Hematopoietic multipotent progenitor cell treated with erythropoietin and hydrocortisone succinate and interleukin-3 and kit ligand, for 15 days (in vitro differentiated cells): ENCODE measurements around the gene PACRG.
A peak's percentile ranks its signal among the peaks of the same experiment; 100 is the strongest.

ENCODE experiments used
- DNase-seq: peaks from one replicate; pipeline ENCODE4 v3.0.0-alpha.2; 2015; ENCODE audit warnings: low spot score

Gene PACRG

DNA sequence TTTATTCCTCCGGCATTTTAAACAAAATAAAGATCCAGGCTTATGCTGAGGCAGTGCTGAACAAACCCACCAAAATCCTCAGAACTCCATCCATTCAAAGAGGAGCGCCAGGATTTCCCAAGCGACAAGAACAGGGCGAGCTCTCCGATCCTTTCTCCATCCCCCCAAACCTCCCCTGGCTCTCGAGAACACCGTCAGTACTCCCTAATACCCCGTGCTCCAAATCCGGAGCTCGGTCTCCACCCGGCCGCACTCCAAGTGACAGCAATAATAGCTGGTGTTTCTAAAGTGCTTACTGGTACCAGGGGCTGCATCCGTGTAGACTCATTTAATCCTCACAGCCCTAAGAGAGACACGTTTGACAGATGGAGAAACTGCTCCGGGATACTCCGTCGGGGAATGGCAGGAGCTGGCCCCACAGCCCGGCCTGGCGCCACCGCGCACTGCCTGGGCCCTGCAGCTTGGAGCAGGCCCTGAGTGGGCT is 409.7 kb downstream of the PACRG start:
- DNase-seq, result no peak

DNA sequence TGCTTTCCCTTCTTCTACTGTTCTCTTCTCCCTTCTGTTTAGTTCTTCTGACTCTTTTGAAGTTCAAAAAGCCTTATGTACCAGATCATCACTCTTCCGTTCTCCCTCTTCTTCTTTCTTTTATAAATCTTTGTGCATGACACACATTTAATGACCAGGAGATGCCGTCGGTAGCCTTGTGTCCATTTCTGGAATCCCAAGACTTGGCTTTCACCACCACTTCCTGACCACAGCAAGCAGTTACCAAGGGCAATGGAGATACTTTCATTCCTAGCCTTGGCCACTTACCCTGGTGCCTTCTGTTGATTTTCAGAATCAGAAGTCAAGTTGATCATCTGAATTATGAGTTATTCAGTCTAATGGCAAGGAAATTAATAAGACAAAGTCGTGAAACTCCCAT is 418.3 kb downstream of the PACRG start:
- no peak for DNase-seq

DNA sequence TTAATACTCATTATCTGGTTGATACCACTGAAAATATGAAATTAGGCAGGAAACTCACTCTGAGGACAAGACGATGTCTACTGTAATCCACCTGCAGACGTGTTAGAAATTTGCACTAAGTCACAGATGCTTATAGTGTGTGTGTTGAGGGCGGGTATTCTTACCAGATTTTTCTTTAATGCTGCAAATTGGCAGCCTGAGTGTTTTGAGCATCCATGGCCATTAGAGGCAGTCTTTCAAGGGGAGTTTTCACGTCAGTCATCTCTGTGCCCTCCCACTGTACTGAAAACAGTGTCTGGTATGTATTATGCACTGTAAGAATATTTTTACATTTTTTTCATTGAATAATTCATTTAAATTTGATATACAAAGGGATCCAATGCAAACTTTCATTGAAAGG is 420.2 kb downstream of the PACRG start:
- no peak for DNase-seq

DNA sequence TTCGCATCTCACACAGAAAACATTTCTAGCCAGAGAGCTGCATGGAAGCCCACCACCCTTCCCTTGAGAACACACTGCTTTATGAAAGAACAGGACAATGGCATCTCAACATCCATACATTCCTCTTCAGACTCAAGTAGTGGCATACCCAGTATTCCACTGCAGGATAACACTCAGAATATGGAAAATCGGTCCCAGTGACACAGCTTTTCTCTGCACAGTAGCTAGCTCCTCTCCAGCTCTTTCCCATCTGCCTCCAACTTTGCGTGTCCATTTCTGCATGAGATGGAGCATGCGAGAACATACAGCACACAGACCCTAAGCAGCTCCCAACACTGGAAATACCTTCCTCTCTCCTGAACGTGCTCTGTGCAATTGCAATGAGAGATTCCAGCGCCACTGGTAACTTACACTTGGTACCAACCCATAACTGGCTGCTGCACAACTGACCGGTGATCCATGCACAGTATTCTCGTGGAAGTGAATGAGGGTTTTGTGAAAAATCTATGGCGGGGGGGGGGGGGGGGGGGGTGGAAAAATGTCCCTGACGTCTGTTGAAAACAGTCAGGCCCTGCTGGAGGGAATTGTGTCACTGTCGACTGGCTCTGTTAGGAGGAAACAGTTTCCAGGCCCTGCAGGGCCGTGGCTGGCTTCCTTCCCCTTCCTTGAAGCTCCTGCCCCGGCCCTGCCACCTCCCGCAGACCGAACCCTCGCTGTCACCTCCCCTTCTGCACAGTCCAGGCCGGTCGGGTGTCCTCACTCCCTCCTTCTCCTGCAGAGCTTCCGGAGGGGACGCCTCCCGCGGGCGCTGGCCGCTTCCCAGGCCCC is 420.9 kb downstream of the PACRG start:
- DNase-seq, result no peak

DNA sequence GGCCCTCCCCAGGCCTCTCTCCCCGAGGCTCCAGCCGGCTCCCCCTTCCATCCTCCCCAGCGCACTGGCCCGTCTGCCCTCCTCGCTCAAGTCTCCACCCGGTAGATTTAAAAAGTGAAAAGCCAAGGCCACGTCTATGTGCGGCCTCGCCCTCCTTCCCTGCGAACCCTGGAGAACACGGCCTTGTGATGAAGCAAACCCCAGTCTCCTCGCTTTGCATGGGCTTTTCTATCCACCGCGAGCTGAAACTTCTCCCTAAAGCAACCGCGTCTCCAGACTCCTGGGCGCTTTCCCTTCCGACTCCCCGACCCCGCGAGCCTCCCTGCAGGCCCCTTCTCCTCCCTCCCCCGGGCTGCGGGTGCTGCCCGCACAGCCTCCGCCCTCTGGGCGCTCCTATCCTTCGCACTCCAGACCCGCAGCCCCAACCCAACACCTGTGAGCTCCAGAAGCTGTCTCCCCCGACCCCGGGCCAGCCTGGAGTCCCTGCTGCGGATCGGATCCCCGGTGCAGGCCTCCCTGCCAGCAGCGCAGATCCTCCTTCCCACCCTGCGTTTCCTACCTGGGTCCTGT is 421.6 kb downstream of the PACRG start:
- no peak for DNase-seq

DNA sequence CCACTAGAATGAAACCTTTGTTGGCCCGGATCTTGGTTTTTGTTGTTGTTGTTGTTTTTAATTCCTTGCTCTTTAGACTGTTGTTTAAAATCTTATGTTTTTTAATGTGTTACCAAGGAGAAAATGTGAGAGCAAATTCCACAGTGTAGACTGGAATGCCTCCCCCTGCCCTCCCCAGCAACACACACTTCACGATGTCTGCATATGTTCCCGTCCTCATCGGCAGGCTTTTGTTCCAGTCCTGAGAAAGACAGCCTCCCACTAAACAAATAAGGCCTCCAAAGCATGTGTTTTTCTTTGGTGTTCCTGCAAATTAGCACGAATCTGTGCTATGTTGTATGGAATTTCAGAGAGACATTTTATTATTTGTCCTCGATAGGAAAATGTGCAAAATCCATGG is 423.4 kb downstream of the PACRG start:
- no peak for DNase-seq

DNA sequence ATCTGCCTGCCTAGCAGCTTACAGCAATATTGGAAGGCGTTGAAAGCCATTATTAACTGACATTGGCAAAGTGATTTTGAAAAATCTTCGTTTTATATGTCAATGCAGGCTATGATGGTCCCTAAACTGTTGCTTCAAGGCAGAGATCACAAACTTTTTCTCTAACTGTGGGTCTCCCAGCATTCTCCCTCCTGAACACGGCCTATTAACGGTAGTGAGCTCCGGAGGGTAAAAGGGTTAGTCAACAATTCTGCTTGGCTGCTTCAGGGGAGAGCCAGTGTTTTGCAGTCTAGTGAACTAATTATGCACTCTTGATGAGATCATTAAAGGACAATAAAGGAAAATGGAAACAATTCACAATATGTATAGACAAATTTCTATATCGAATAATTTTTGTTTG is 424.9 kb downstream of the PACRG start:
- no peak for DNase-seq

DNA sequence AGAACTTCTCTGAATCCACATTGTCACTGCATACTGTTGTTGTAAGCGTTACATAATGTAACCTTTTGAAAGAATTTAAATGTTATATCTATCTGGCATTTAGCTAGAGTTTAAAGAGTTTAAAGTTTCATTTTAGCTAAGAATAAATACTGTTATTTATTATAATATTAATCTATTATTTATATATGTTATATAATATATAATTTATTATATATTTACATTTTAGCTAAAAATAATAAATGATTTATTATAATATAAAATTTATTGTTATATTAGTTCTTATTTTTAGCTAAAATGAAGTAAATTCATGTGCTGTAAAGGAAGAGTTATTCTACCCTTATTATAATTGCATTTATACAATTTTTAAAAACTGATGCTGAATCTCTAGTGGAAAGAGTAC is 431.3 kb downstream of the PACRG start:
- no peak for DNase-seq

DNA sequence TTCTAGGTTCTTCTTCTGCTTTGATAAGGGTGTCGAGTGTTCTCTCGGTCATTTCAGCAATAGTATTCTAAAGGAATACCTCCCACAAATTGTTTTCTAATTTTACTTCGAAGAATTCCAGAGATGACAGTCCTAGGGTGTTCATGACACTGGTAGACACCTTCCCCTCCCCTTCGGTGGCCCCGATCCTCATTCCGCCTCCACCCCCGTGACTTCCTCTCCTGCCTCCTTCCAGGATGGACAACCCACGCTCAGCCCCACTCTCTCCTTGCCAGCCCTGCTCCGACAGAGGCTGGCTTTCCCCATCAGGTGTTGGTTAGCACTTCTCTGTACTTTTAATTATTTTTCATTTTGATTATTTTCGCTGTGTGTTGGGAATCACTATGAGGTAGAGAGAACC is 431.9 kb downstream of the PACRG start:
- DNase-seq, result no peak

DNA sequence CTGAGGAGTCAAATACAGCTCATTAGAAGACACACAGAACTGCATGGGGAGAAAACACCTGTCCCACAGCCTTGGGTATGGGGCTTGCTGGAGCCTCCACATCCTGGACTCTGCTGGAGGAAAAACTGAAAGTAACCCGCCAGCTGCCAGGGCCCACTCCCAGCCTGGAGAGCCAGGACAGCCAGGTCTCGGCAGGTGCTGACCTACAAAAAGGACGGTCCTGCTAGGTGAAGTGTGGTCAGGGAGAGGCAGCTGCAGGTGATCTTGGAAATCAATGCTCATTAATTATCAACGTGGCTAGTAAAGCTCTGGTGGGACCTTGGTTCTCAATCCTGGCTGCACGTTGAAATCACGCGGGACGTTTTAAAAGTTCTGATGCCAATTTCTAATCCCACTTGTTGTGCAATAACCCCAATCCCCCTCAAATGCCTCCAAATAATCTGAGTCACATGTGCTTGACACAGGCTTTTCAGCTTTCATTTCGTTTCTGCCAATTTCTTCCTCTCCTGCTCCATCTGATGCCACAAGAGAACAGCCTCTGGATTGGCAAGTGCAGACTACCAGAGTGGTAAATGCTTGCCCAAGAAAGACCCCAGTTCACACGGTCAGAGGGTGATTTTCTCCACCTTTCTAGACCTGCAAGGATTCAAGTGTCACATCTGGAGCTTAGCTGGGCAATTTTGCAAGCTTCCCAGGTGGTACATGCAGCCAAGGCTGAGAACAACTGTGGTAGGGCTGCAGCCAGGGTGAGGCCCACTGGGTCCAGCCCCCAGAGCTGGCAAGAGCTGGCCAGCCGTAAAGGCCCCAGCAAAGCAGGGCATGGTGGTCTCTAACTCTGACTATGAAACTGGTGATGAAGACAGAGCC is 434.5 kb downstream of the PACRG start:
- no peak for DNase-seq

DNA sequence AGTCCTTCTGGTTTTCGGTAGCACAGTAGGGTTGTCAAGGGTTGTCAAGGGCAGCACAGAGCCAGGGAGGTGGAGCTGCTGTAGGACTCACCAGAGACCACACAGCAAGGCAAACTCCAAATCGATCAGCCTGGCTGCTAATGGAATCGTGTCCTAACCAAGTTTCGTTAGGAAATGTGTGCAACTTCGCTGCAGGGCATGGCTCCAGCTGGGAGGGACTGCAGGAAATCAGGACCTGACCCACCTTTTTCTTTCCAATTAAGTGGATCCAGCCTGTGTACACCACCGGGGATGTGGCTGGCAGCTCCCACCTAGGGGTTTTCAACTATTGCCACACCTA is 435.1 kb downstream of the PACRG start:
- DNase-seq, result no peak

DNA sequence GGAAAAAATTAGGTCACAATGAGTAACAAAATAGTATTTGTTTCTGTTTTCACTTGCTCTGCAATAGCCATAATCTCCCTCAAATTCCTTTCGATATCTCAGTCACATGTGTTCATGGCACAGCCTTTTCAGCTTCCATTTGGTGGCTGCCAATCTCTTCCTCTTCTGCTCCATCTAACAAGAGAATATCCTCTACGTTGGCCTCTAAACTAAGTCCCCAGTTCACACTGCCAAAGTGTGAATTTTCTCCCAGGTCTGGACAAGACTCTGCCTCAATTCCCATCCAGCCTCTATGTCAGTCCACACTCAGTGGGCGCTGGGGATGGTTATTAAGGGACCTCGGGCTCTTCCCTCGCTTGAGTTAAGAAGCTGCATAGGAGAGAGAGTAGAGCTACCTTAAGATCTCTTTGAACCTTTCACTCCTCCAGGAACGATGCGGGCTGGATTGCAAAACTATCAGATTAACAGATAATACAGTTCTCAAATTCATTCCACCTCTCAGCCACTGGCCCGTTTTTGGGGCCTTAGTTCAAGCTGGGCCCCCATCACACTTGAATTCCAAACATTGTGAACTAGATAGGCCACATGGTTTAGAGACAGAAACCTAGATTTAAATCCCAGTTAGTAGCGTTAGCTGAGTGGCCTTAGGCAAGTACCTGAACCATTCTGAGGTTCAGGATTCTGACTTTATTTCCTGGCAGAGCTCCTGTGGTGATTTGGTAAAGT is 436.6 kb downstream of the PACRG start:
- DNase-seq, result no peak

DNA sequence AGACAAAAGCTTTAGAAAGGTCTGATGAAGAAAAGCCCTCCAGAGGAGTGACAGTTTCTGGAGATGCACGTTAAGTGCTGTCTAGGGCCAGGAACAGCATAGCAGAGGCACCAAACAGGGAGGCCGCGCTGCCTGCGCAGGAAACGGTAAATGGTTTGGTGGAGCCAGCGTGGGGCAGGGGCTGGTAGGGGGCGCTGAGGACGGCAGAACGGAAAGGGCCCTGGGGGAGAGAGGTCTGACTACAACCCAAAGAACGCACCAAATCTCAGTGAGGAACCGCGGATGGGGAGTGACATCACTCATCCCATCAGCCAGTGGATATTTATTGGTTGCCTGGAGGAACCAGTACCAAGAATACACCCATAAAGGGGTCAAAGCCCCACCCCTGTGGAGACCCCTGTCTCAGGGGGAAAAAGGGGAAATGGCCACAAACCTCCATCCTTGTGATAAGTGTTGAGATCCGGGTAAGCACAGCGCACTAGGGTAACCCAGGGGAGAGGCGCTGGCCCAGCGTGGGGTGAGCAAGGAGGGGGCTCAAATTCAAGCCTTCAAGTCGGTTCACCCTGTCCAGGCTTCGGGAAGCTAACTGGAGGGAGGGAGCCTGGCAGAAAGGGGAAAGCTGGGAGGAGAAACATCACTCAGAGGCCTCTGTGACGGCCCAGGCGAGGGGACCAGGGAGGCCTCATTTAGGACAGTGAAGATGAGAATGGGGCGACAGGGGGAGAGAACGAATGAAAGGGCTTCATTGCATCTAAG is 437.6 kb downstream of the PACRG start:
- DNase-seq, result no peak

DNA sequence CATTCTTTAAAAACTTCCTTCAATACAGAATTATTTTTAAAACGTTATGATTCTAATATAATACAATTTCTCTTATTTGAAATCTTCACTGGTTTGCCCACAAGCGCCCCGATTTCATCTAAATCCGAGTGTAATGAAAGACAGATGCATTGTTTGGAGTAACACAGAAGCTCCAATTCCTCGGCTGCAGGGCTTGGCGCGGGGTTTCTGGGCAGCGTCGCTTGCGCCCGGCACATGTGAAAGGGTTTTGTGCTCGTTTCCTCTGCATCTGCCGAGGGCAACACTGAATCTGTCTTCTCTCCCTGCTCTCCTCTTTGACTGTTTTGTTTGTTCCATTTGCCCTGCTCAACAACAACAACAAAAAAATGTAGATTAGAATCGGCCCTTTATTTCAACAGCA is 438.1 kb downstream of the PACRG start:
- no peak for DNase-seq

DNA sequence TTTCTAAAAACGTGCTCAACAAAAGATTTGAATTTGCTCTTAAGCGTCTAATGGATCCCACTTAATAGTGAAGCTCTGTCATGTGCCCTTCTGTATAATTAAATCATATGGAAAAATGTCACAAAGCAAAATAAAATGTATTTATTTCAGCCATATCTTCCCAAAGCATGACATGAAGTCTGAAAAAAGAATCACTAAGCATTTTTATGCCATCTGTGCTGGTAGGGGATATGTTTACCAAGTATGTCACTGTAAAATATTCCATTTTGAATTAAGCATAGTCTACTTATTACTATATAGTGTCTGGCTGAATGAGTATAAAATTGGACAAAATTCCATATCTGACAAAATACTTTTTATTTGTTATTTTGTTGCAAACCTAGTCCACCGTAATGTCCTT is 438.7 kb downstream of the PACRG start:
- no peak for DNase-seq

DNA sequence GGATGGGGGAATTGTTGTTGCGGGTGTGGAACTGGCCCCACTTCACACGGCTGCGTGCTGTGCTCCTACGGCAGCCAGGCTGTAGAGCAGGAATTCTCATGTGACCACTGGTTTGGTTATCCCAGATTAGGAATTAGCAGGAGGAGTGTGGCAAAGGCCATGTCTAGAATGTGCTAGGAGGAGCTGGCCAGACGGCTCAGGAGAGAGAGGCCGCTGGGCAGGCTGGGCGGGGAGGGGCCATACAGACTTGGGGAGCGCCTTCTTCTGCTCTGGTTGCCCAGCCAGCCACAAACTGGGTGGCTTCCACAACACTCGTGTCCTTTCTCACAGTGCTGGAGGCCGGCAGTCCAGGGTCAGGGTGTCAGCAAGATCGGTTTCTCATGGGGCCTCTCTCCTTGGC is 441.7 kb downstream of the PACRG start:
- no peak for DNase-seq

DNA sequence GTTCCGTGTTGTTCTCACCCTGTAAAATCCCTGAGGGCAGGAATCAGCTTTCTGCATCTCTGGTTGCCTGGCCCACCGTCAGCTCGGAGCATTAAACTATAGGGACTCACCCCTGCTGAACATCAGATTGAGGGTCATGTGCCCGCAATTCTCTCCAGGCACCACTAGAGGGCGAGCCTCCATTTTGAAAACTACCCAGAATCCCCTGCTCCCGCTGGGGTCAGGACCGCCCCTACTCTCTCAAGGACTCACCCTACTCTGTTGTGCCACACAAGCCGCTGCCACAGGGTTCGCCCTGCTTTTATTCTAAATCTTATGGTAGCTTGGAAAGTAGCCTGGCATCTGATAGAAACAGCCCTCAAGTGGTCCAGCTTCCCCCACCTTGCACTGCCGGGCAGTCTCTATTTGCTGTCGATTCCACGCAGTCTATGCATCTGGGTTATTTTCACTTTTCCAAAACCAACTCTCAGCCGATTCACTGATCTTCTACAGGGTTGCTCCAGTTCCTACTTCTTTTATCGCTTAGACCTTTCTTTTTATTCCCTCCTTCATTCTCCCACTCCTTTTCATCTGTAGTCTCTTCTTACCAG is 442.6 kb downstream of the PACRG start:
- peak; percentile 39 for DNase-seq

DNA sequence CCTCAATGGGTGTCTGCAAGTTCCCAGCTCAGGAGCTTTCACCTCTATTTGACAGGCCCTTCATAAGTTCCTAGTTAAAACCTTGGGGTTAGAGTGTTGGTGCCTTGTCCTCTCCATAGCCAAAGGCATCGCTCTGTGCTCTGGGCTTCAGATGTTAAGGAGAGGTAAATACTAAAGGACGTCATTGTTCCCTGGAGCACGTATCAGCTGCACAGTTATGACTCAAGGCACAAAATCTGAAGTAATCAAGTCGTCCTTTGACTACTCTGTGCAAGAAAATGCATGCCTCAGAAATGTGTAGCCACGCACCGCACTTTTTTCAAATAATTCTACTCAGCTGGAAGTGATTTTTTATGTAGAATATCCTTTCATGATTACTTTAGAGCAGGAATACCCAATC is 446.0 kb downstream of the PACRG start:
- DNase-seq, result no peak

DNA sequence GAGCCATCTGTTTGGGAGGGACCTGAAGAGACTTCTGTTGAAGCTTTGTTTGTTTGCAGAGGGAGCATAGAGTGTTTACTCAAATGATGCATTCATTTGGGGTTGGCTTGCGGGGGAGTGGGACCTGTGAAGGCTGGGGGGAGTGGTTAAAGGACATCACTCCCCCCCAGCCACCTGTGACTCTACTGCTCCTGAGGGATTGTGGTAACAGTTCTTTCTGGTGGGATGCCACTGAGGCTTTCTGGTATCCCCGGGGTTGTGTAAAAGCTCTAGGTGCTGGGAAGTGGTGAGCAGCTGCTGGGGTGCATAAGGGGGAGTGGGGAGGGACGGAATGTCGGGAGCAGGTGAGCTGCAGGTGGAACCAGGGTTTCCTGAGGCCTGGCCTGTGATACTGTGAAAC is 447.5 kb downstream of the PACRG start:
- no peak for DNase-seq

DNA sequence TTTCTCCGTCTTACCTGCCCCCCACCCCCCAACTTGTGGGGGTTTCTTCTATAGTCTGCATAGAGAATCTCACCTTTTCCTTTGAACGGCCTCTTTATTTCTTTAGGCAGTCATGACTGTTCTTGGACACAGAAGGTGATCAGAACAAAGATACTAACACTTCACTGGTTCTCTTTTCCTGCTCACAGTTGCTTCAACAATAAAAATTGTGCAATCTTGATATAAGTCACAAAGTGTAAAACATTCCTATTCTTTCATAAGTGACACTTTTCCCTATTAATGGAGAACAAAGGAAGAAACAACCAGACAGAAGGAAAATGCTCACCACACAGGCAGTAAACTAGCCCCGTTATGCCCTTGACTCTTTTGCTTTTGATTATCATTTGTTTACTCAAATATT is 448.3 kb downstream of the PACRG start:
- no peak for DNase-seq

DNA sequence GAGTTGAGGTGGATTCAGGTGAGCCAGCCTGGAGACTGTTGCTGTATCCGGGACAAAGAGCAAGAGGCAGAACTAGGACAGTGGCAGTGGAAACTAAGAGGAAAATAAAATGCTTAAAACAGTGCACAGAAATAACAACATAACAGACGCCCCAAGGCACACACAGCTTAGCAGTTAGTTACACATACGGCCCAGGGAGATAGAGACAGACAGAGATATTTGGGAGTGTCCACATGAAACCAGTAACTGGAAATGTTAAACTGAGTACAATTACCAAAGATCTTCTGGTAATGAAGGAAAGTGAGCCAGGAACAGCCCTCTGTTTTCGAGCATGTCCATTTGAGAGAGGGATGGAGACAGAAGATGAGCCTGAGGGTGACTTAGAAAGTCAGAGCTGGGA is 449.2 kb downstream of the PACRG start:
- no peak for DNase-seq
